HEK293 (cell line): ENCODE data around the gene VAV2.

Experiments
- CTCF ChIA-PET: fragments of 350-600 bp; formaldehyde crosslinking; extraction: SDS; loops from one replicate; lab custom pipeline; 2021; ENCODE audit warnings: antibody characterized with exemption; lab: Yijun Ruan, JAX
- POLR2A ChIA-PET: fragments of 300-600 bp; formaldehyde crosslinking; extraction: SDS; loops from one replicate; lab custom pipeline; 2020; ENCODE audit warnings: antibody characterized with exemption, inconsistent platforms; lab: Yijun Ruan, JAX
- H3K27ac ChIP-seq: fragments of 200-500 bp; sonication (Bioruptor generic); 2 replicates; pipeline ENCODE4 v1.5.1; 2014; ENCODE audit warnings: low read depth, low read length, control low read depth, inconsistent platforms; ENCODE audit errors: extremely low read depth
- H3K36me3 ChIP-seq, 2 experiments: fragments of 200-500 bp in 1 of 2; sonication (Bioruptor generic) in 1 of 2; 1 replicate in 1 of 2; 2 replicates in 1 of 2; pipeline ENCODE4 v1.5.1; 2014 to 2017; ENCODE audit warnings: inconsistent platforms in 2 of 2, low read length in 2 of 2; ENCODE audit not compliant: control insufficient read depth in 2 of 2, insufficient read depth in 1 of 2
- H3K4me1 ChIP-seq: fragments of 200-500 bp; sonication (Bioruptor generic); 2 replicates; pipeline ENCODE4 v1.5.1; 2014; ENCODE audit warnings: mild to moderate bottlenecking, low read length, inconsistent platforms; ENCODE audit not compliant: control insufficient read depth, insufficient read depth
- H3K4me3 ChIP-seq: 2 replicates; pipeline ENCODE4 v1.5.1; 2011; ENCODE audit warnings: low read depth, mild to moderate bottlenecking, control low read depth, low read length, moderate library complexity
- H3K9me3 ChIP-seq: fragments of 200-500 bp; sonication (Bioruptor generic); 2 replicates; pipeline ENCODE4 v1.5.1; 2014; ENCODE audit warnings: low read depth, low read length, inconsistent platforms; ENCODE audit not compliant: control insufficient read depth, insufficient read depth
- BCL11A ChIP-seq: fragments of 450-650 bp; formaldehyde crosslinking; IDR thresholded peaks from 2 replicates; pipeline ENCODE4 v1.5.1; 2016; ENCODE audit warnings: low read depth, missing biosample characterization, missing genetic modification characterization
- BCL11B ChIP-seq: fragments of 450-650 bp; formaldehyde crosslinking; IDR thresholded peaks from 2 replicates; pipeline ENCODE4 v1.5.1; 2016; ENCODE audit warnings: low read depth, missing biosample characterization, missing genetic modification characterization
- EGR2 ChIP-seq: fragments of 450-650 bp; formaldehyde crosslinking; IDR thresholded peaks from 2 replicates; pipeline ENCODE4 v1.5.1; 2016; ENCODE audit warnings: low read depth, missing biosample characterization, missing genetic modification characterization
- KLF16 ChIP-seq: fragments of 450-650 bp; formaldehyde crosslinking; IDR thresholded peaks from 2 replicates; pipeline ENCODE4 v1.5.1; 2017; ENCODE audit warnings: missing biosample characterization, missing genetic modification characterization
- SP2 ChIP-seq: fragments of 450-650 bp; formaldehyde crosslinking; IDR thresholded peaks from 2 replicates; pipeline ENCODE4 v1.5.1; 2016; ENCODE audit warnings: missing biosample characterization, missing genetic modification characterization
- TCF7L2 ChIP-seq: IDR thresholded peaks from 2 replicates; pipeline ENCODE4 v1.6.1; 2011; ENCODE audit warnings: low read depth, mild to moderate bottlenecking, inconsistent platforms, low read length, moderate library complexity, borderline replicate concordance
- ZFHX2 ChIP-seq: fragments of 450-650 bp; formaldehyde crosslinking; conservative IDR thresholded peaks from 2 replicates; pipeline ENCODE4 v1.5.1; 2016; ENCODE audit warnings: missing biosample characterization, missing genetic modification characterization
- ZIC2 ChIP-seq: fragments of 450-650 bp; formaldehyde crosslinking; IDR thresholded peaks from 2 replicates; pipeline ENCODE4 v1.5.1; 2016; ENCODE audit warnings: missing biosample characterization, missing genetic modification characterization
- ZNF138 ChIP-seq: fragments of 450-650 bp; formaldehyde crosslinking; IDR thresholded peaks from 2 replicates; pipeline ENCODE4 v1.5.1; 2016; ENCODE audit warnings: missing biosample characterization, missing genetic modification characterization, borderline replicate concordance
- ZNF184 ChIP-seq: fragments of 450-650 bp; IDR thresholded peaks from 2 replicates; pipeline ENCODE4 v1.5.1; 2018; ENCODE audit warnings: missing biosample characterization, mild to moderate bottlenecking, missing genetic modification characterization
- ZNF202 ChIP-seq: fragments of 450-650 bp; formaldehyde crosslinking; IDR thresholded peaks from 2 replicates; pipeline ENCODE4 v1.5.1; 2016; ENCODE audit warnings: missing biosample characterization, missing genetic modification characterization, borderline replicate concordance
- ZNF311 ChIP-seq: fragments of 450-650 bp; formaldehyde crosslinking; IDR thresholded peaks from 2 replicates; pipeline ENCODE4 v1.5.1; 2017; ENCODE audit warnings: missing biosample characterization, missing genetic modification characterization, borderline replicate concordance
- ZNF366 ChIP-seq: fragments of 450-650 bp; formaldehyde crosslinking; conservative IDR thresholded peaks from 2 replicates; pipeline ENCODE4 v1.5.1; 2016; ENCODE audit warnings: missing biosample characterization, missing genetic modification characterization
- ZNF394 ChIP-seq: fragments of 450-650 bp; formaldehyde crosslinking; IDR thresholded peaks from 2 replicates; pipeline ENCODE4 v1.5.1; 2016; ENCODE audit warnings: missing biosample characterization, missing genetic modification characterization, mild to moderate bottlenecking, moderate library complexity, borderline replicate concordance
- ZNF571 ChIP-seq: fragments of 450-650 bp; formaldehyde crosslinking; IDR thresholded peaks from 2 replicates; pipeline ENCODE4 v1.5.0; 2017; ENCODE audit warnings: missing biosample characterization, missing genetic modification characterization
- ZNF623 ChIP-seq: fragments of 450-650 bp; formaldehyde crosslinking; IDR thresholded peaks from 2 replicates; pipeline ENCODE4 v1.5.1; 2016; ENCODE audit warnings: missing biosample characterization, missing genetic modification characterization
- ZNF660 ChIP-seq: fragments of 450-650 bp; IDR thresholded peaks from 2 replicates; pipeline ENCODE4 v1.5.1; 2018; ENCODE audit warnings: missing biosample characterization, mild to moderate bottlenecking, missing genetic modification characterization
- ZNF747 ChIP-seq: fragments of 450-650 bp; formaldehyde crosslinking; IDR thresholded peaks from 2 replicates; pipeline ENCODE4 v1.5.1; 2016; ENCODE audit warnings: missing biosample characterization, missing genetic modification characterization
- ZNF768 ChIP-seq: fragments of 450-650 bp; formaldehyde crosslinking; IDR thresholded peaks from 2 replicates; pipeline ENCODE4 v1.5.1; 2018; ENCODE audit warnings: missing biosample characterization, mild to moderate bottlenecking, missing genetic modification characterization
- ZSCAN30 ChIP-seq: fragments of 450-650 bp; IDR thresholded peaks from 2 replicates; pipeline ENCODE4 v1.5.1; 2018; ENCODE audit warnings: missing biosample characterization, mild to moderate bottlenecking, missing genetic modification characterization, moderate library complexity
- TF ChIP-seq, protein P1 (sequence below): fragments of 450-650 bp; formaldehyde crosslinking; IDR thresholded peaks from 2 replicates; pipeline ENCODE4 v1.5.1; 2016; ENCODE audit warnings: missing biosample characterization, missing genetic modification characterization
- TF ChIP-seq, protein P2 (sequence below): fragments of 450-650 bp; formaldehyde crosslinking; IDR thresholded peaks from 2 replicates; pipeline ENCODE4 v1.5.1; 2016; ENCODE audit warnings: missing biosample characterization, missing genetic modification characterization
- TF ChIP-seq, protein P3 (sequence below): fragments of 450-650 bp; formaldehyde crosslinking; IDR thresholded peaks from 2 replicates; pipeline ENCODE4 v1.5.1; 2017; ENCODE audit warnings: missing biosample characterization, missing genetic modification characterization
- TF ChIP-seq, protein P4 (sequence below): fragments of 450-650 bp; formaldehyde crosslinking; IDR thresholded peaks from 2 replicates; pipeline ENCODE4 v1.5.1; 2016; ENCODE audit warnings: missing biosample characterization, missing genetic modification characterization
- TF ChIP-seq, protein P5 (sequence below): fragments of 450-650 bp; formaldehyde crosslinking; IDR thresholded peaks from 2 replicates; pipeline ENCODE4 v1.5.1; 2016; ENCODE audit warnings: missing biosample characterization, missing genetic modification characterization

Gene VAV2

DNA sequence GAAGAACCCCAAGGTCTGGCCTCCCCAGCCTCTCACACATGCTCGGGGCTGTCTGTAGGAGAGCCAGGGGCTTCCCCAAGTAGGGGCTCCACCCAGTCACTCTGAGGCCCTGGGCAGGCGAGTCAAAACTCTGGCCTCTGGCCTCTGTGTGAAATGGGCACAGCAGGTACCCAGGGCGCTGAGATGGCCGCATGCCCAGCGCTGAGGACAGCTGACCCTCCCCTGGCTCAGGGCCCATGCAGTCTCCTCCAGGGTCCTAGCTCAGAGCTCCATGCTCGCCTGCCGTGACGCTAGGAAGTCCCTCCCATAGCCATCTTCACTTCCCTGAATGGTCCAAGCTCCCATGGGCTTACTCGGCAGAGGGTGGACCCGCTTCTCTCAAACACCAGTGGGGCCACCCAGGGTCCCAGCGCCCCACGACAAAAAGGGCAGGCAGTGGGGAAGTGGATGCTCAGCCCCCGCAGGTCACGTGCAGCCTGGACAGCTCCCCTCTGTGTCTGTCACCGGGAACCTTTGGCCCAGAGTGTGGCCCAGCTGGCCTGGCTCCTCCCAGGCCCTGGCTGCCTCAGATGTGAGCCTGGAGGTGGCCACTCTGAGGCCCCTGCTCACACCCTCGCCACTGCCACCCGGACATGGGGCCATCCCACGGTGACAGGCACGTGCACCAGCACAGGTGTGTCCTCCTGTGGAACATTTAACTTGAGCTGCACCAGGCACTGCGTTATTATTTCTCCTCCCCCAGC, 12.2 kb upstream of the VAV2 start:
- no peaks in the 10 kb centered on the region for H3K9me3 ChIP-seq
- TF ChIP-seq, protein P1, sequence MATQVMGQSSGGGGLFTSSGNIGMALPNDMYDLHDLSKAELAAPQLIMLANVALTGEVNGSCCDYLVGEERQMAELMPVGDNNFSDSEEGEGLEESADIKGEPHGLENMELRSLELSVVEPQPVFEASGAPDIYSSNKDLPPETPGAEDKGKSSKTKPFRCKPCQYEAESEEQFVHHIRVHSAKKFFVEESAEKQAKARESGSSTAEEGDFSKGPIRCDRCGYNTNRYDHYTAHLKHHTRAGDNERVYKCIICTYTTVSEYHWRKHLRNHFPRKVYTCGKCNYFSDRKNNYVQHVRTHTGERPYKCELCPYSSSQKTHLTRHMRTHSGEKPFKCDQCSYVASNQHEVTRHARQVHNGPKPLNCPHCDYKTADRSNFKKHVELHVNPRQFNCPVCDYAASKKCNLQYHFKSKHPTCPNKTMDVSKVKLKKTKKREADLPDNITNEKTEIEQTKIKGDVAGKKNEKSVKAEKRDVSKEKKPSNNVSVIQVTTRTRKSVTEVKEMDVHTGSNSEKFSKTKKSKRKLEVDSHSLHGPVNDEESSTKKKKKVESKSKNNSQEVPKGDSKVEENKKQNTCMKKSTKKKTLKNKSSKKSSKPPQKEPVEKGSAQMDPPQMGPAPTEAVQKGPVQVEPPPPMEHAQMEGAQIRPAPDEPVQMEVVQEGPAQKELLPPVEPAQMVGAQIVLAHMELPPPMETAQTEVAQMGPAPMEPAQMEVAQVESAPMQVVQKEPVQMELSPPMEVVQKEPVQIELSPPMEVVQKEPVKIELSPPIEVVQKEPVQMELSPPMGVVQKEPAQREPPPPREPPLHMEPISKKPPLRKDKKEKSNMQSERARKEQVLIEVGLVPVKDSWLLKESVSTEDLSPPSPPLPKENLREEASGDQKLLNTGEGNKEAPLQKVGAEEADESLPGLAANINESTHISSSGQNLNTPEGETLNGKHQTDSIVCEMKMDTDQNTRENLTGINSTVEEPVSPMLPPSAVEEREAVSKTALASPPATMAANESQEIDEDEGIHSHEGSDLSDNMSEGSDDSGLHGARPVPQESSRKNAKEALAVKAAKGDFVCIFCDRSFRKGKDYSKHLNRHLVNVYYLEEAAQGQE = peak; percentile 33; the same call in 1 of the 2 replicates
- TF ChIP-seq, protein P2, sequence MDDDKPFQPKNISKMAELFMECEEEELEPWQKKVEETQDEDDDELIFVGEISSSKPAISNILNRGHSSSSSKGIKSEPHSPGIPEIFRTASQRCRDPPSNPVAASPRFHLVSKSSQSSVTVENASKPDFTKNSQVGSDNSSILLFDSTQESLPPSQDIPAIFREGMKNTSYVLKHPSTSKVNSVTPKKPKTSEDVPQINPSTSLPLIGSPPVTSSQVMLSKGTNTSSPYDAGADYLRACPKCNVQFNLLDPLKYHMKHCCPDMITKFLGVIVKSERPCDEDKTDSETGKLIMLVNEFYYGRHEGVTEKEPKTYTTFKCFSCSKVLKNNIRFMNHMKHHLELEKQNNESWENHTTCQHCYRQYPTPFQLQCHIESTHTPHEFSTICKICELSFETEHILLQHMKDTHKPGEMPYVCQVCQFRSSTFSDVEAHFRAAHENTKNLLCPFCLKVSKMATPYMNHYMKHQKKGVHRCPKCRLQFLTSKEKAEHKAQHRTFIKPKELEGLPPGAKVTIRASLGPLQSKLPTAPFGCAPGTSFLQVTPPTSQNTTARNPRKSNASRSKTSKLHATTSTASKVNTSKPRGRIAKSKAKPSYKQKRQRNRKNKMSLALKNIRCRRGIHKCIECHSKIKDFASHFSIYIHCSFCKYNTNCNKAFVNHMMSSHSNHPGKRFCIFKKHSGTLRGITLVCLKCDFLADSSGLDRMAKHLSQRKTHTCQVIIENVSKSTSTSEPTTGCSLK (tag by site-specific recombination) = no peak
- POLR2A ChIA-PET = no interaction called here
- H3K27ac ChIP-seq = no peak overlapping the region
- H3K36me3 ChIP-seq = no peaks in the 10 kb centered on the region
- H3K4me3 ChIP-seq = no peak overlapping the region
- H3K4me1 ChIP-seq = no peaks in the 10 kb centered on the region
- CTCF ChIA-PET = interaction anchor here (0.7 to 3.1 kb wide), 3 partner anchors 10 to 277 kb away, joined by 3 to 20 read pairs (median 3); no protein-coding TSS in a partner anchor

DNA sequence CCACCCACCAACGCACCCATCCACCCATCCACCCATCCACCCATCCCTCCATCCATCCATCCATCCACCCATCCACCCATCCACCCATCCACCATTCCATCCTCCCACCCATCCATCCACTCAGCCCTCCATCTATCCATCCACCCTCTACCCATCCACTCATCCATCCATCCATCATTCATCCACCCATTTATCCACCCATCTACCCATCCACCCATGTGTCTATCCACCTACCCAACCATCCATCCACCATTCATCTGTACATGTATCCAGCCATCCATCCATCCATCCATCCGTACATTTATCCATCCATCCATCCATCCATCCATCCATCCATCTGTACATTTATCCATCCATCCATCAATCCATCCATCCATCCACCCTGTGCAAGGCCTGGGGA, 11.1 kb upstream of the VAV2 start:
- Histone ChIP-seq H3K4me1 (no peaks in the 10 kb centered on the region), H3K36me3 (no peaks in the 10 kb centered on the region), H3K4me3 (no peak overlapping the region), H3K9me3 (no peaks in the 10 kb centered on the region), H3K27ac (no peak overlapping the region)
- CTCF ChIA-PET = no interaction called here
- POLR2A ChIA-PET = no interaction called here
- TF ChIP-seq TCF7L2 = no peak
- TF ChIP-seq KLF16 (tag by site-specific recombination) = no peak
- TF ChIP-seq BCL11B (tag by site-specific recombination) = no peak
- TF ChIP-seq SP2 (tag by site-specific recombination) = no peak
- no peak for TF ChIP-seq ZNF747
- TF ChIP-seq ZSCAN30 (tag by site-specific recombination) = no peak
- no peak for TF ChIP-seq ZNF394 (tag by site-specific recombination)
- TF ChIP-seq, protein P3, sequence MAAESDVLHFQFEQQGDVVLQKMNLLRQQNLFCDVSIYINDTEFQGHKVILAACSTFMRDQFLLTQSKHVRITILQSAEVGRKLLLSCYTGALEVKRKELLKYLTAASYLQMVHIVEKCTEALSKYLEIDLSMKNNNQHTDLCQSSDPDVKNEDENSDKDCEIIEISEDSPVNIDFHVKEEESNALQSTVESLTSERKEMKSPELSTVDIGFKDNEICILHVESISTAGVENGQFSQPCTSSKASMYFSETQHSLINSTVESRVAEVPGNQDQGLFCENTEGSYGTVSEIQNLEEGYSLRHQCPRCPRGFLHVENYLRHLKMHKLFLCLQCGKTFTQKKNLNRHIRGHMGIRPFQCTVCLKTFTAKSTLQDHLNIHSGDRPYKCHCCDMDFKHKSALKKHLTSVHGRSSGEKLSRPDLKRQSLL (tag by site-specific recombination) = no peak
- no peak for TF ChIP-seq ZNF202 (tag by site-specific recombination)
- TF ChIP-seq ZNF311 (tag by site-specific recombination) = peak; percentile 66; the same call in 1 of the 2 replicates
- no peak for TF ChIP-seq ZNF138 (tag by site-specific recombination)
- TF ChIP-seq, protein P4, sequence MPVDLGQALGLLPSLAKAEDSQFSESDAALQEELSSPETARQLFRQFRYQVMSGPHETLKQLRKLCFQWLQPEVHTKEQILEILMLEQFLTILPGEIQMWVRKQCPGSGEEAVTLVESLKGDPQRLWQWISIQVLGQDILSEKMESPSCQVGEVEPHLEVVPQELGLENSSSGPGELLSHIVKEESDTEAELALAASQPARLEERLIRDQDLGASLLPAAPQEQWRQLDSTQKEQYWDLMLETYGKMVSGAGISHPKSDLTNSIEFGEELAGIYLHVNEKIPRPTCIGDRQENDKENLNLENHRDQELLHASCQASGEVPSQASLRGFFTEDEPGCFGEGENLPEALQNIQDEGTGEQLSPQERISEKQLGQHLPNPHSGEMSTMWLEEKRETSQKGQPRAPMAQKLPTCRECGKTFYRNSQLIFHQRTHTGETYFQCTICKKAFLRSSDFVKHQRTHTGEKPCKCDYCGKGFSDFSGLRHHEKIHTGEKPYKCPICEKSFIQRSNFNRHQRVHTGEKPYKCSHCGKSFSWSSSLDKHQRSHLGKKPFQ = no peak
- TF ChIP-seq ZNF660 = no peak
- no peak for TF ChIP-seq ZNF768 (tag by site-specific recombination)
- TF ChIP-seq ZIC2 (tag by site-specific recombination) = no peak
- peak; percentile 87 for TF ChIP-seq EGR2 (tag by site-specific recombination)
- TF ChIP-seq ZFHX2 (tag by site-specific recombination) = peak; percentile 41
- TF ChIP-seq BCL11A (tag by site-specific recombination) = no peak
- TF ChIP-seq ZNF184 (tag by site-specific recombination) = no peak
- TF ChIP-seq, protein P5, sequence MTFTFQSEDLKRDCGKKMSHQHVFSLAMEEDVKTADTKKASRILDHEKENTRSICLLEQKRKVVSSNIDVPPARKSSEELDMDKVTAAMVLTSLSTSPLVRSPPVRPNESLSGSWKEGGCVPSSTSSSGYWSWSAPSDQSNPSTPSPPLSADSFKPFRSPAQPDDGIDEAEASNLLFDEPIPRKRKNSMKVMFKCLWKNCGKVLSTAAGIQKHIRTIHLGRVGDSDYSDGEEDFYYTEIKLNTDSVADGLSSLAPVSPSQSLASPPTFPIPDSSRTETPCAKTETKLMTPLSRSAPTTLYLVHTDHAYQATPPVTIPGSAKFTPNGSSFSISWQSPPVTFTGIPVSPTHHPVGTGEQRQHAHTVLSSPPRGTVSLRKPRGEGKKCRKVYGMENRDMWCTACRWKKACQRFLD (tag by site-specific recombination) = no peak
- 0 out of 2 replicates have a peak, but pooled peaks have one; percentile 13 for TF ChIP-seq ZNF571
- TF ChIP-seq ZNF623 (tag by site-specific recombination) = no peak
- peak; percentile 100 for TF ChIP-seq ZNF366
